Limb (tissue), 2 donors: ENCODE results near the gene CCL1.

ENCODE experiments used
- DNase-seq, 2 donors: peaks; one replicate each; pipeline ENCODE4 v3.0.0-alpha.2; 2016; ENCODE audit errors: extremely low spot score in 2 of 2

The CCL1 gene

GRCh38 chr17:34383216-34383615 is 20.2 kb upstream of the CCL1 start:
- no peak for DNase-seq

DNA sequence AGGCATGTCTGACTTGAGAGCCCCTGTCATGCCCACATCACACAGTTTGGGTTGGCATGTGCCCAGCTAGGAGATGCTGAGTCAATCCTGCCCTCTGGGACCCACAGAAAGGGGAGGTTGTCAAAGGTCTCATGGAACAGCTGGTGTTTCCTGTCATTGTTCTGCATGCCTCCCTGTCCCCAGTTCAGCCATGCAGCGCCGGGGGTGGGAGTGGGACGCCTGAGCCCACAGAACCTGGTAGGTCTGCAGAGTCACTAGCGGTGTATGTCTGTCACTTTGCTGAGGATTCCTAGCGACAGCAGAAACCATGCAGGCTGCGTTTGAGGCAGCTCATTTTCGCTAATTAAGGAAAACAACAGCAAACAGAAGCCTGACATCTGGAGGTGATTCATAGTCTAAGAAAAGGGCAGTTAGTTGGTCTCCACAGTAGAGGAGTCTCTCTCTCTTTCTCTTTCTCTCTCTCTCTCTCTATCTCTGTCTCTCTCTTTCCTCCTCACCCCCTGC is 19.6 kb upstream of the CCL1 start:
- no peak for DNase-seq

GRCh38 chr17:34379868-34380267 is 16.8 kb upstream of the CCL1 start:
- DNase-seq: no peak

DNA sequence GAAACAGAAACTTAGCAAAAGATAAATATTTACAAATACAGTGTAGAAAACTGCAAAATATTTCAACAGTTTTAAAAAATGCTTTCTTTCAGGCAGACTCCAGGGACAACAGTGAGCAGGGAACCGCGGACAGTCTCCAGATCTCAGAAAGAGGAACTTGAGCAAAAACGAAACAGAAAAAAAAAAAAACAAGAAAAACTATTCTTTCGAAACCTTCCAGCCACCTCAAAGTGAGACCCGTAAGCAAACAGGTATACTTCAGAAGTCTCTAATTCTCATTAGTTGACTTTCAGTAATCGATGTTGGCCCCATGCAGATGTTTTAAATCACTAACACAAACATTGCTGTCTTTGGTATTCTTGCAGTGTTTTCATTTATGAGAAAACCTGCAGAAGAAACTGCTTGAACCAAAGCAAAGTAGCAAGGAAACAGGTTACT is 15.7 kb upstream of the CCL1 start:
- no peak for DNase-seq

GRCh38 chr17:34377078-34377823 is 14.2 kb upstream of the CCL1 start:
- DNase-seq: no peak

- no peak for DNase-seq
Observed at GRCh38 chr17:34375426-34375997, 12.5 kb upstream of the CCL1 start.

DNA sequence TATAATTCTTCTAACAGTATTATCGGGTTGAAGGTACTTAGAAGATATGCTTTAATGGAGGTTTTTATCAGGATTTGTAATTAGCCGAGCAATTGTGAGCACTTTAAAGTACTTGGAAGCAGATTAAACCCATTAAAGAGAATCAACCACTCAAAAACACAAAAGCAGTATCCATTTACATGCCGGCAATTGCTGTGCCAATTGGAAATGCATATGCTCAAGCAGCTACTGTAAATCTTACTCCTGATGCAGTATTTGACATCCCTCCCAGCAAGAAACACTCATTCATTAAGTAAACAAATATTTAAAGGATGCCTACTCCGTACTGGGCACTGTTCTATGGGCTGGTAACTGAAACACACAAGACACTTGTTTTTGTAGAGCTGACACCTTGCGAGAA is 11.4 kb upstream of the CCL1 start:
- no peak for DNase-seq

- DNase-seq: no peak
Observed at GRCh38 chr17:34371405-34372100, 8.5 kb upstream of the CCL1 start.

GRCh38 chr17:34370997-34371395 is 8.0 kb upstream of the CCL1 start:
- DNase-seq: no peak

- DNase-seq: no peak
Observed at GRCh38 chr17:34370376-34370996, 7.5 kb upstream of the CCL1 start.

DNA sequence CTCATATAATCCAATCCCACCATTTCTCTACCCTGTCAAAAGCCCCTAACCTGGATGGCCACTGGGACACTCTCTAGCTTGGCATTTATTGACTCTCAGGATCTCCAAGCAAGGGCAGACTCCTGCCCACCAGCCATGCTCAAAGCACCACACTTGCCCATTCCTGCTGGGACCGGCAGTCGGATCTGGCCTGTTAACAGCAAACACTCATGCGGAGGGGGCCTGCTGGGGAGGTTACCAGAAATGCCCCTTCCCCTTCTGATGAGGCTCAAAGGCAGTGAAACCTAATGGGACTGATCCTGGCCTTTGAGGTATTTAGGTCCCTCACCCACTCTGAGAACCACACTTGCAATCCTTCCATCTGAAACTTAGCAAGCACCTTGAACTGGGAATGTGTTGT is 6.5 kb upstream of the CCL1 start:
- DNase-seq: no peak

DNA sequence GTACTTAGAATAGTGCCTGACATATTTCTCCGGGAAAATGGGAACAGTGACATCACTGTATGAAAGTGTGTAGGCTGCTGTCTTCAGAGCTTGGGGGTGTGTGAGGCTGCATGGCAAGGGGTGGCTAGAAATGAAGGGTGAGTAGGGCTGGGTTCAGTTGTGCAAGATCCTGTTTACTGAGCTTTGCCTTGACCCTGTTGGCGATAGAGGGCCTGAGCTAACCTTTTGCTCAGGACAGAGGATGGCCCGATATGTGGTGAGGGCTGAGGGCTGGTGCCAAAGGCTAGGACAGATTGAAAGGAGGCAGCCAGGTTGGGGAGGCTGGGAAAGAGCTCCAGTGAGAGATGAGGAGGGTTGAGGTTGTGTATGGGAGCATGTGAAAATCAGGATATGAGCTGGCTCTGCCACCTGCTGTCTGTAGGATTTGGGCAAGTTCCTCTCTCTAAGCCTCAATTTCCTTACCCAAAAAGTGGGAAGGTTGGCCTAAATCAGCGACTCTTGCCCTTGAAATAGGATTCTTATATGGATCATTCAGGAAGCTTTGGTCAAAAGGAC is 6.0 kb upstream of the CCL1 start:
- DNase-seq: no peak

DNA sequence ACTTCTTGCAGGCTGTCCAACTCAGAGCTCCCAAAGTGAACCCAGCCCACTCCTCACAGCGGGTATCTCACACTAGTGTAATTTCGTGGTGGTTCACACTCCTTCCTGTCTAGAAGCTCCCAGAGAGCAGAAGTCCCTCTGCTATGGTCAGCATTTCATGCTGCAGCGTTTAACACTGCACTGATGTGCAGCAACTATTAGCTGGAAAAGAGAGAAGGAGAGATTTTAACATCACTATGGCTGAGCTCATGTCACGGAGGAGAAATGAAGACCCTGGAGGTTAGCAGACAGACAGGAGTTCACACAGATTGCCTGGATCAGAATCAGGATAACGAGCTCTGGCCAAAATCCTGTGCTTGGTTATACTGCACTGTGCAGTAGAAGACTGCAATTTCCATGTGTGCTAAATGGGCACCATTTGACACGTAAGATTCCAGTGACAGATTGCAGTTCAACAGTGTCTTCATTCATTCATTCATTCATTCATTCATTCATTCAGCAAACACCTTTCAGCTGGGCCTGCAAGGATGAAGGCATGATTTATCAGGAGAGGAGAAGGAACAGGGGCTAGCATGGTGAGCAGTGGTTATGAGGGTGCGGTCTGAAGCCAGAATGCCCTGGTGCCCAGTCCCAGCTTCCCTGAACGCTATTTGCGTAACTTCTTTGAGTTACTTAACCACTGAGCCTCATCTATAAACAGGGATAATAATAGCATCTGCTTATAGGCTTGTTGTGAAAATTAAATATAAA is 5.3 kb upstream of the CCL1 start:
- no peak for DNase-seq

DNA sequence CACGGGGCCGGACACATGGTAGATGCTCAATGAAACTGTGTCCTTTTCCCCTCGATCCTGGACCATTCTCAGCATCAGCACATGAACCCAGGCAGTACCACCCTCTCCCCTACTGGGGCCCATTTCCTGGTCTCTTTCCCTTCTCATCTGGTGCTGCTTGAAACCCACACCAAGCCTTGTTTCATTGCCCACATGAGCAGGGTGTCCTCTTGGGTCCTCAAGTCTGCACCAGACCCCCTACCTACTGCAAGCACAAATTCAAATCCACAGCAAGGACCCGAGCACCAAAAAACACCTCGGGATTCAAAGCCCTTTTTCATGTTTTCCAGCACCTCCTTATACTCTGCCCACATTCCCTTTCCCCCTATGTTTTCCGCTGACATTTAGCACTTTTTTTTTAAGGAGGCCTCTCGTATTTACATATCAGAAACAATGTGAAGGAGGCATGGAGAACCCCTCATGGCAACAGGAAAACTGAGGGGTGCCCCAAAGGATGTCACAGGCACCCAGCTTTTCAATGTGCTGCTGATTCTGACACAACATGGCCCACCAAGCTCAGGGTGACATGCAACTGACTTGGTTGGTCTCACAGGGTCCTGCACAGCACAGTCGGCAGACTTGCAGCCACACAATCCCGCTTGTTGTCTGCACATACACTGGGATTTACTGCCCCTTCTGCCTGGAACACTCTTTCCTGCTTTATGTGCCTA is 4.6 kb upstream of the CCL1 start:
- no peak for DNase-seq

GRCh38 chr17:34366529-34367107 is 3.6 kb upstream of the CCL1 start:
- no peak for DNase-seq

DNA sequence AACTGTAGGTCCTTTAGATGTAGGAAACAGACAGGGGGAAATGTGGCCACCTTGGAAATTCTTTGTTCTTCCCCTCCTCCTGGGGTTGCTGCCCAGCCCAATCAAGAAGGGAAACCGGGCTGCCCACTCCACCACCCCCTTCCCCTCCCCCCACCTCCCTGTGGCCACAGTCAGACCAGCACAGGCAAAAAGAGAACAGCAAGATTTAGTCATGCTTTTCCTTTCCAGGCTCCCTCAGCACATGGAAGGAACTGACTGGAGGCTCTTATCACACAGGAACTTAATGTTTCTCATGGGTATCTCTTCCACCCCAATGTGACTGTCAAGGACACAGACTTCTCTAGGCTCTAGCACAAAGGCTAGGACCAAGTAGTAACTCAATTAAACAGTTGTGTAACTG is 3.0 kb upstream of the CCL1 start:
- no peak for DNase-seq

DNA sequence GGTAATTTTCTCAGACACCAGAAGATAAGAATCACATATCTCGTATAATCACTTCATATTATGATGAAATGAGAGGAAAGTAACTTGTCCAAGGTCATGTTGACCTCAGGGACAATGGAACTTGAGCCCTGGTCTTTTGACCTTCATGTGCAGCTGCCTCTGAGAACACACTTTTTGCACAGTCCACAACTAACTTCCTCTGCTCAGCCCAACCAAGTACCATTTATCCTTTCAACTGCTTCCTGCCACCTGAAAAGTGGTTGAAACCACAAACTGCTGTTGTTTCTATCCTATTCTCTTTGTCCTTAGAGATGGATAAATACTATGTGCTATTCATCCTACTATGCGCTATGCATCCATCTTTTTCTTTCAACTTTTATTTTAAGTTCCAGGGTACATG is 2.3 kb upstream of the CCL1 start:
- no peak for DNase-seq

GRCh38 chr17:34364751-34365150 is 1.7 kb upstream of the CCL1 start:
- no peak for DNase-seq

DNA sequence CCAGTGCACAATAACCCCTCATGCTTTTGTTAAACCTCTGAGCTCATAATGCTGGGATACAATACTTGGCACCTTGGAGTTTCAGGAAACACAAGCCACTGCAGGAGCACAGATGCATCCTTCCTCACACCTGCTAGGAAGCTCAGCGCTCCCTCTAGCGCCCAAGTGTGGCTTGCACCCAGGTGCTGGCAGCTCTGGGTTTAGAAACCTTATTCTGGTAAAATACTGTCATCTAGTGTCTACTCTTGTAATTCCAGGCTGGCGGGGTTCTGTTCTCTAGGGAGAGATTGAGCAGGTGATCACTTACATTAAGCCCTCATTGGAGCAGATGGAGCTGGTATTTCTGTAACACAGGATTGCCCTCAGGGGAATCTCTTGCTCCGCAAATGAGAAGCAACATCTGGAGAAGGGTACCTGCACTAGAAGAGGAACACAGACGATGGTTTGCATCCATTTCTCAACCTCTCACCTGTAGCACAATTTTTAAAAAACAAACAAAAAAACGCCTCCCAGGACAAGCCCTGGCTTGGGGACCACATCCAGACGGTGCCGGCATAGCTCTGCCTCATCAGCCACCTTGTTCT is 1.5 kb downstream of the CCL1 start:
- peak; percentile 87 to 92 for DNase-seq
